HG03565 (cell line): Measurements from ENCODE around the gene ROM1.
"Not testable (repeated sequence)": the region's sequence is repeated elsewhere in the genome, so short reads cannot be mapped to it uniquely, and the experiment has no call there.

Experiments
- ATAC-seq: cut with Tn5 transposase; IDR thresholded peaks from one replicate; pipeline ENCODE4 v1.9.1; 2021; ENCODE audit warnings: mild to moderate bottlenecking, moderate library complexity; ENCODE audit not compliant: unreplicated experiment

Gene ROM1

GRCh38 chr11:62607714-62608113 is 5.3 kb upstream of the ROM1 start:
- ATAC-seq, result no peak

- ATAC-seq, result no peak
Measured at GRCh38 chr11:62608776-62609175, 4.3 kb upstream of the ROM1 start.

- ATAC-seq, result no peak
Measured at GRCh38 chr11:62610403-62610802, 2.7 kb upstream of the ROM1 start.

GRCh38 chr11:62610814-62611704 is 2.0 kb upstream of the ROM1 start:
- ATAC-seq, result no peak

- ATAC-seq, result peak; percentile 8
Measured at GRCh38 chr11:62611705-62612365, 1.2 kb upstream of the ROM1 start.

GRCh38 chr11:62613291-62613778 is 278 bp downstream of the ROM1 start:
- no peak for ATAC-seq

GRCh38 chr11:62614275-62614674 is 1.2 kb downstream of the ROM1 start:
- no peak for ATAC-seq

GRCh38 chr11:62615521-62615920 is 2.5 kb downstream of the ROM1 start:
- ATAC-seq, result no peak

- ATAC-seq, result not testable (repeated sequence)
Measured at GRCh38 chr11:62616957-62617356, 3.9 kb downstream of the ROM1 start.

- no peak for ATAC-seq
Measured at GRCh38 chr11:62621027-62621566, 8.0 kb downstream of the ROM1 start.

GRCh38 chr11:62621567-62622470 is 8.8 kb downstream of the ROM1 start, which contains the start of gene B3GAT3:
Gene B3GAT3 (minus strand): TSS chr11:62621986. CDS start chr11:62621947, 39 bp downstream.
- ATAC-seq, result peak; percentile 84

GRCh38 chr11:62622476-62623089 is 9.5 kb downstream of the ROM1 start:
- no peak for ATAC-seq

GRCh38 chr11:62627713-62628112 is 14.7 kb downstream of the ROM1 start:
- ATAC-seq, result no peak

- no peak for ATAC-seq
Measured at GRCh38 chr11:62632492-62632891, 19.4 kb downstream of the ROM1 start.

- ATAC-seq, result no peak
Measured at GRCh38 chr11:62644220-62644619, 31.2 kb downstream of the ROM1 start.

GRCh38 chr11:62645671-62645945 is 32.6 kb downstream of the ROM1 start:
- no peak for ATAC-seq

GRCh38 chr11:62645946-62646824 is 33.1 kb downstream of the ROM1 start, which contains the start of gene GANAB:
Gene GANAB (minus strand): TSS chr11:62646613. CDS start chr11:62646599, 14 bp downstream.
- ATAC-seq, result peak; percentile 91

GRCh38 chr11:62646825-62647608 is 34.0 kb downstream of the ROM1 start:
- ATAC-seq, result no peak

- no peak for ATAC-seq
Measured at GRCh38 chr11:62647609-62648005, 34.5 kb downstream of the ROM1 start.
